ENCODE data around the gene COLGALT1.

DNA sequence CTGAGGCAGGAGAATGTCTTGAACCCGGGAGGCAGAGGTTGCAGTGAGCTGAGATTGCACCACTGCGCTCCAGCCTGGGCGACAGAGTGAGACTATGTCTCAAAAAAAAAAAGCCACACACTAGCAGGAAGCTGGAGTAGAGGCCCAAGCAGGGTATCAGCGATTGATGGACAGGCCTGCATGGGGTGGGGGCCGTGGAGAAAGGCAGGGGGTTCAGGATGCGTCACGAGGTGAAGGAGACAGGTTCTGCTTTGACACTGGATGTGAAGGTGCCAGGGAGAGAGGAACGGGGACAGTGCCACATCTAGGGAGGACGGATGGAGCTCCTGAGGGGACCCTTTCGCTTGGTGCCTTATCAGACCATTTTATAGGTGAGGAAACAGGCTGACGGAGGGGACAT is 7.1 kb downstream of the COLGALT1 start:
- TF ChIP-seq EZH2 (IDR thresholded peaks at IDR 0.05; ENCODE audit: insufficient read depth, poor library complexity, severe bottlenecking) (no peak), EZH2phosphoT487 (IDR thresholded peaks at IDR 0.05; ENCODE audit: insufficient read depth, low read depth) (no peak)

Data from GM23248 (cell line).